Spleen (tissue), 11 donors: Measurements from ENCODE around the gene FRMD1. TPM values are rescaled to one million over a fixed set of nuclear protein-coding genes. Genes with fewer than 3 reads are reported as not detected.
A peak's percentile ranks its signal among the peaks of the same experiment; 100 is the strongest.

ENCODE experiments used
- DNase-seq: peaks from one replicate; pipeline ENCODE4 v3.0.0-alpha.2; 2020
- H3K27ac ChIP-seq, 8 donors: fragments of 200-600 bp; sonication (generic) in 7 of 8; 1 replicate in 4 of 8; 2 replicates in 4 of 8; pipeline versions ENCODE4 v1.5.0 to v1.8.0; 2016 to 2021; ENCODE audit warnings: inconsistent platforms in 4 of 8, mild to moderate bottlenecking in 4 of 8, moderate library complexity in 1 of 8
- H3K27me3 ChIP-seq, 7 donors: fragments of 200-600 bp; sonication (generic) in 6 of 7; replicated peaks in 1 of 7; 1 replicate in 4 of 7; 2 replicates in 3 of 7; pipeline versions ENCODE4 v1.5.0 to v1.8.0; 2016 to 2021; ENCODE audit warnings: inconsistent platforms in 3 of 7, mild to moderate bottlenecking in 1 of 7
- H3K36me3 ChIP-seq, 6 donors: fragments of 200-600 bp; sonication (generic) in 5 of 6; 1 replicate in 4 of 6; 2 replicates in 2 of 6; pipeline versions ENCODE4 v1.5.0 to v1.8.0; 2016 to 2021; ENCODE audit warnings: inconsistent platforms in 2 of 6
- H3K4me1 ChIP-seq, 6 donors: fragments of 200-600 bp; sonication (generic) in 5 of 6; 1 replicate in 3 of 6; 2 replicates in 3 of 6; pipeline versions ENCODE4 v1.5.0 to v1.8.0; 2016 to 2021; ENCODE audit warnings: inconsistent platforms in 3 of 6
- H3K4me3 ChIP-seq, 8 donors: fragments of 200-600 bp; sonication (generic) in 7 of 8; 1 replicate in 4 of 8; 2 replicates in 4 of 8; pipeline versions ENCODE4 v1.5.0 to v1.8.0; 2016 to 2021; ENCODE audit warnings: inconsistent platforms in 4 of 8, mild to moderate bottlenecking in 4 of 8, moderate library complexity in 2 of 8
- H3K9me3 ChIP-seq, 8 donors: fragments of 200-600 bp; sonication (generic) in 7 of 8; 1 replicate in 4 of 8; 2 replicates in 4 of 8; pipeline versions ENCODE4 v1.5.0 to v1.8.0; 2016 to 2021; ENCODE audit warnings: inconsistent platforms in 4 of 8
- POLR2A ChIP-seq, 3 donors: fragments of 450-650 bp; IDR thresholded peaks; one replicate each; pipeline ENCODE4 v1.5.1; 2017; ENCODE audit warnings: antibody characterized with exemption in 3 of 3, mild to moderate bottlenecking in 1 of 3
- POLR2AphosphoS5 ChIP-seq, 3 donors: sonication (generic); formaldehyde crosslinking; IDR thresholded peaks; one replicate each; pipeline ENCODE4 v1.5.1; 2017; ENCODE audit warnings: antibody characterized with exemption in 3 of 3
- WGBS, 5 donors: extraction: QIAGEN DNeasy Blood & Tissue Kit in 3 of 5; methylation state at CpG; one replicate each; pipeline versions ENCODE4 v1.1.5 to v1.1.7; 2013 to 2018; 5-methylcytosine and 5-hydroxymethylcytosine counted together
- intact Hi-C: fragments of 100-400 bp; cut with DNase I; formaldehyde crosslinking; loops from one replicate; pipeline ENCODE4 v1.15.0; 2023; ENCODE audit warnings: low total_unique reads
- polyA plus RNA-seq, 3 donors: library from polyadenylated mRNA; stranded (reverse); fragments of 200-250 nt; gene quantifications; one replicate each; pipeline ENCODE4 v1.2.1, GENCODE V29; 2013
- total RNA-seq, 7 donors: library from RNA; depleted of rRNA in 3 of 7; stranded (reverse); fragments of >200 nt in 3 of 7; fragmentation: NEBNext Ultra II Directional in 4 of 7; extraction: Animal tissue kit (Norgen Biotek cat#: 25700) in 4 of 7; gene quantifications; one replicate each; pipeline versions ENCODE4 v1.1.0 to v1.2.1, GENCODE V29; 2016 to 2021
- TF ChIP-seq, protein P1 (sequence below), 11 experiments: fragments of 200-600 bp in 7 of 11; fragments of 450-650 bp in 4 of 11; sonication (generic) in 4 of 11; IDR thresholded peaks in 8 of 11; conservative IDR thresholded peaks in 3 of 11; 1 replicate in 7 of 11; 2 replicates in 4 of 11; pipeline versions ENCODE4 v1.4.0 to v1.8.0; 2016 to 2021; ENCODE audit warnings: antibody characterized with exemption in 11 of 11, inconsistent platforms in 4 of 11, mild to moderate bottlenecking in 1 of 11
- donor health status: healthy with polysubstance abuse.
- donor health status: DM: no; HTN: no; CAD: no; lungs with moderate emphysema.
- donor health status: DM: no; HTN: no; CAD: no.
- donor health status: Bipolar disorder and iron deficiency.
- donor health status: healthy.
- donor health status: DM: no; HTN: no; CAD: no.
- donor health status: DM: yes; HTN: yes; CAD: no.

The FRMD1 gene
- total and polyA plus RNA-seq, 10 donors: 0.14 to 9.5 (median 1.5) TPM

DNA sequence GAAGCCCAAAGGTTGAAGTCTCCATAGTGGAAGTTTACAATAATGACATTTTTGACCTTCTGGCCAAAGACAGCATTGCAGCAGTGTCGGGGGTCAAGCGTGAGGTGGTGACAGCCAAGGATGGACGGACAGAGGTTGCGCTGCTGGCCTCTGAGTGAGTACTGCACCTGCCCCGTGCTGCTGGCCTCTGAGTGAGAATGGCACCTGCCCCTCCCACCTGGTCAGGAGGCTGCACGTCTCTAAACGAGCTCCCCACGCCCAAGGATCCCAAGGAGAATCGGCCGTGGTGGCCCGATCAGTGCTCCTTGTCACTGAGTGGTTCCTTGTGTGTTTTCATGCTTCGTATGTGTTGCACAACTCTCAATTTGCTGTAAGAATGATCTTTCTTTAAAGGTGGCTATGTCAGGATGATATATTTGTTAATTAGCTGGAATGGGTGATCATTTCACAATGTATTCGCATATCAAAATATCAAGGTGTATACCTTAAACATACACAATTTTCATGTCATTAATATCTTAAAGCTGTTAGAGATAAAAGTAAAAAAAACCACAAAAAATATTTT is 40.4 kb downstream of the FRMD1 start:
- peak; percentile 58 for DNase-seq

DNA sequence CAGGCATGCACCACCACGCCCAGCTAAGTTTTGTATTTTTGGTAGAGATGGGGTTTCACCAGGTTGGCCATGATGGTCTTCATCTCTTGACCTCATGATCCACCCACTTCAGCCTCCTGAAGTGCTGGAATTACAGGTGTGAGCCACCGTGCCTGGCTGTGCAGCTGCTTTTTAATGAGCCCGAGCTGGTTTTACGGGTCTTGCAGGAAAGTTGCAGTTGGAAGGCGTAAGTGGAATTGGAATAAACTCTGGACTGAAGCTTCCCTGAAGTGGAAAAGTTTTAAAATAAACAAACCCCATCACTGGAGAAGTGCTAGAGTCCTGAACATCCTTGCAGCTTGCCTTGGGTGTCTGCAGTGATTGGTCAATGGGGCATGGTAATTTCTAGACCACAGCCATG is 41.2 kb downstream of the FRMD1 start:
- no peak for TF ChIP-seq POLR2AphosphoS5 (IDR thresholded peaks at IDR 0.05)
- TF ChIP-seq POLR2A (IDR thresholded peaks at IDR 0.05): no peak
- TF ChIP-seq, protein P1, sequence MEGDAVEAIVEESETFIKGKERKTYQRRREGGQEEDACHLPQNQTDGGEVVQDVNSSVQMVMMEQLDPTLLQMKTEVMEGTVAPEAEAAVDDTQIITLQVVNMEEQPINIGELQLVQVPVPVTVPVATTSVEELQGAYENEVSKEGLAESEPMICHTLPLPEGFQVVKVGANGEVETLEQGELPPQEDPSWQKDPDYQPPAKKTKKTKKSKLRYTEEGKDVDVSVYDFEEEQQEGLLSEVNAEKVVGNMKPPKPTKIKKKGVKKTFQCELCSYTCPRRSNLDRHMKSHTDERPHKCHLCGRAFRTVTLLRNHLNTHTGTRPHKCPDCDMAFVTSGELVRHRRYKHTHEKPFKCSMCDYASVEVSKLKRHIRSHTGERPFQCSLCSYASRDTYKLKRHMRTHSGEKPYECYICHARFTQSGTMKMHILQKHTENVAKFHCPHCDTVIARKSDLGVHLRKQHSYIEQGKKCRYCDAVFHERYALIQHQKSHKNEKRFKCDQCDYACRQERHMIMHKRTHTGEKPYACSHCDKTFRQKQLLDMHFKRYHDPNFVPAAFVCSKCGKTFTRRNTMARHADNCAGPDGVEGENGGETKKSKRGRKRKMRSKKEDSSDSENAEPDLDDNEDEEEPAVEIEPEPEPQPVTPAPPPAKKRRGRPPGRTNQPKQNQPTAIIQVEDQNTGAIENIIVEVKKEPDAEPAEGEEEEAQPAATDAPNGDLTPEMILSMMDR (IDR thresholded peaks at IDR 0.05 in 8 of 11, conservative IDR thresholded peaks at IDR 0.05 in 3 of 11): no peak
- intact Hi-C loops: no loop called here
- H3K36me3 ChIP-seq: no peaks in the 10 kb centered on the region
- H3K4me1 ChIP-seq: peaks cover 0 to 21% (median 9%) of the 10 kb centered on the region in 6 donors
- WGBS, 5 donors: 86 to 95% (median 92%) methylated on average over 5 of the region's 5 CpGs
- H3K9me3 ChIP-seq: peaks cover 2 to 64% (median 47%) of the 10 kb centered on the region in 8 donors
- H3K27me3 ChIP-seq: peaks cover 0 to 33% (median 0%) of the 10 kb centered on the region in 7 donors
- no peak for DNase-seq
- H3K27ac ChIP-seq: no peak overlapping the region
- no peak overlapping the region for H3K4me3 ChIP-seq

More for the DNA sequence above, 40.4 kb downstream of the FRMD1 start:
- 88 to 91% (median 91%) methylated on average over 13 of the region's 13 CpGs for WGBS, 5 donors
- Histone ChIP-seq H3K36me3 (no peaks in the 10 kb centered on the region), H3K4me3 (no peak overlapping the region), H3K27ac (no peak overlapping the region), H3K4me1 (peaks cover 0 to 21% (median 9%) of the 10 kb centered on the region in 6 donors), H3K9me3 (peaks cover 2 to 72% (median 50%) of the 10 kb centered on the region in 8 donors), H3K27me3 (peaks cover 0 to 33% (median 0%) of the 10 kb centered on the region in 7 donors)
- TF ChIP-seq POLR2A (IDR thresholded peaks at IDR 0.05): no peak
- no peak for TF ChIP-seq POLR2AphosphoS5 (IDR thresholded peaks at IDR 0.05)
- TF ChIP-seq, protein P1 (IDR thresholded peaks at IDR 0.05 in 8 of 11, conservative IDR thresholded peaks at IDR 0.05 in 3 of 11): no peak
- intact Hi-C loops: no loop called here

DNA sequence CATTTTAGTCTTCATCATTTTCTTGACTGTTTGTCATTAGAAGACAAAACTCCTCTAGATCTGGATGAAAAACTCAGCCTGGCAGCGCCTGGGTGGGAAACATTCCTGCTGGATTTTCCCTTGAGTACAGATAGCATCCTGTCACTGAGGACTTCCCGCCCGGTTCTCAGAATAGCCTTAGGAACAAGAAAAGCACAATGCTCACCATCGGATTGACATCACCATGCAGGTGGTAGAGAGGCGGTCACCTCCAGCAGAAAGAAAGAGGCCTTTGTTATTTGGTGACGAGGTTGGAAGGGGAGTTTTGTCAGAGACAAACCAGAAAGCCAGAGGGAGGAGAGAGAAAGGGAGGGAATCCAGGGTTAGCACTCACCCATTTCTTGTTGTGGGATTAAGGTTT is 41.8 kb downstream of the FRMD1 start:
- Histone ChIP-seq H3K4me3 (no peak overlapping the region), H3K9me3 (peaks cover 2 to 57% (median 41%) of the 10 kb centered on the region in 8 donors), H3K27me3 (peaks cover 0 to 33% (median 0%) of the 10 kb centered on the region in 7 donors), H3K4me1 (peaks cover 0 to 22% (median 10%) of the 10 kb centered on the region in 6 donors), H3K36me3 (no peaks in the 10 kb centered on the region), H3K27ac (no peak overlapping the region)
- TF ChIP-seq, protein P1 (IDR thresholded peaks at IDR 0.05 in 8 of 11, conservative IDR thresholded peaks at IDR 0.05 in 3 of 11): no peak
- TF ChIP-seq POLR2A (IDR thresholded peaks at IDR 0.05) (no peak), POLR2AphosphoS5 (IDR thresholded peaks at IDR 0.05) (no peak)
- WGBS, 5 donors: 59 to 81% (median 72%) methylated on average over 6 of the region's 6 CpGs
- DNase-seq: no peak
- intact Hi-C loops: no loop called here

DNA sequence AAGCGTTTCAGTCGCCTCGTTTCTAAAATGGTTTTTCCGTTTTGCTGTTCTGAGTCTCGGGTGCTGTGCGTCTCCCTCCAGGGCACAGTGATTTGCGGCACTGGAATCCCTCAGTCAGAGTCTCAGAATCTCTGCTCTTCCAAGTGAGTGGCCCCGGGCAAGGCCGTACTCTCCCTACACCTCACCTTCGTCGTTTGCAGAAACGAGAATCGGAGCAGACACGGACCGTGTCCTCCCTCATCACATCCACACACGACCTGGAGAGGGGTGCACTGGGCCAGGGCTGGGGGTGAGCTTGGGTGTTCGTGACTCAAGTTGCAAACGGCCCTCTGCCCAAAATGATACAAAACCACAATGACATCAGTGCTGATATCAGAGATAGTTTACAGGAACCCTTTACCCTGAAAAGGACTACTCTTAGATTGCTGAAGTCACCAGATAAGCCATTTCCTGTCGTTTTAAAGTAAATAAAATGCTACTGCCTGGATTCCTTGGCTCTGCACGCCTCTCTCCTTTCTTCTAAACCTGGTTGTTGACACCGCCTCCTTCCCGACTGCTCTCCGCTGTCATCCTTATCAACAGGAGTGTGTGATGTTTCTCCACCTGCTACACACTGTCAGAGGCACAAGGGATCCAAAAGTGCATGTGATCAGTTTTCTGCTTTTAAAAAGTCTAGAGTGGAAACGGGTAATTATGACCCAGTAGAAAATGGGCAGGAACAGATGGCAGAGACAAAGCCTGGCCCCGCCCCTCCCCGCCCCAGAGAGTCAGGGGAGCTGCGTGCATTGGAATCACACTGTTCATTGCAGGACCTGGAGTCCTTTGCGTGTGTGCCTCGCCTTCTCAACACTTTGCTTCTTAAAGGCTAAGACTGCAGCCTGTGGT is 43.1 kb downstream of the FRMD1 start:
- H3K27ac ChIP-seq: peak overlapping the region; percentile 52 to 85 (median 75)
- DNase-seq: peak; percentile 54
- WGBS, 5 donors: 11 to 63% (median 40%) methylated on average over 23 to 29 of the region's 29 CpGs

More for the DNA sequence above, 43.1 kb downstream of the FRMD1 start:
- H3K27me3 ChIP-seq: peaks cover 0 to 33% (median 0%) of the 10 kb centered on the region in 7 donors
- peak overlapping the region in 4 of 8 donors; percentile 22 to 54 (median 24) for H3K4me3 ChIP-seq
- H3K4me1 ChIP-seq: peaks cover 0 to 28% (median 16%) of the 10 kb centered on the region in 6 donors
- no peaks in the 10 kb centered on the region for H3K36me3 ChIP-seq
- H3K9me3 ChIP-seq: peaks cover 0 to 44% (median 28%) of the 10 kb centered on the region in 8 donors
- intact Hi-C loops: no loop called here
- TF ChIP-seq, protein P1 (IDR thresholded peaks at IDR 0.05 in 8 of 11, conservative IDR thresholded peaks at IDR 0.05 in 3 of 11): no peak
- TF ChIP-seq POLR2A (IDR thresholded peaks at IDR 0.05) (no peak), POLR2AphosphoS5 (IDR thresholded peaks at IDR 0.05) (peak in 1 of 3 donors; percentile 16)
